Measurements from ENCODE around the gene GJA9. TPM values are rescaled to one million over a fixed set of nuclear protein-coding genes. Genes with fewer than 3 reads are reported as not detected.

The GJA9 gene
- total RNA-seq, 2 donors from 2014 or later: not detected

DNA sequence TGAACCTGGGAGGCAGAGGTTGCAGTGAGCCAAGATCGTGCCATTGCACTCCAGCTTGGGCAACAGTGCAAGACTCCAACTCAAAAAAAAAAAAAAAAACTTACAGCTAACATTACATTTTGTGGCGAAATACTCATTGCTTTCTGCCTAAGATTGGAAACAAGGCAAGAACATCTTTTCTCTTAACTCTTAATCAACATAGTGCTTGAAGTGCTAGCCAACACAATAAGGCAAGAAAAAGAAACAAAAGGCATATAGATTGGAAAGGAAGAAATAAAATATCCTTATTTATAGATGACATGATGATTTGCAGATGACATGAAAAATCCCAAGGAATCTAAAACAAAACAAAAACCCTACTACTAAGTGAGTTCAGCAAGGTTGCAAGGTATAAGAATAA is 24.6 kb upstream of the GJA9 start:
- Mint-ChIP-seq H3K27ac (no peak overlapping the region), H3K27me3 (ENCODE audit: insufficient read depth) (no peaks in the 10 kb centered on the region), H3K9me3 (peaks cover 13% of the 10 kb centered on the region), H3K4me3 (no peak overlapping the region), H3K36me3 (ENCODE audit: low read depth) (peaks cover 2% of the 10 kb centered on the region), H3K4me1 (no peaks in the 10 kb centered on the region)
- Histone ChIP-seq H3K27ac (ENCODE audit: low read depth, low read length) (no peak overlapping the region), H3K4me3 (ENCODE audit: low read length) (no peak overlapping the region), H3K4me1 (ENCODE audit: control insufficient read depth, insufficient read depth, low read length) (no peaks in the 10 kb centered on the region), H3K9me3 (ENCODE audit: control insufficient read depth, low read length) (peaks cover 14% of the 10 kb centered on the region), H3K36me3 (ENCODE audit: control insufficient read depth, insufficient read depth, low read length) (no peaks in the 10 kb centered on the region), H3K9ac (ENCODE audit: extremely low read depth, low read length, poor library complexity, severe bottlenecking) (no peak overlapping the region), H3K27me3 (ENCODE audit: control insufficient read depth, insufficient read depth, low read length, poor library complexity, severe bottlenecking) (no peaks in the 10 kb centered on the region)
- 79% methylated on average over 2 of the region's 2 CpGs; no CpG with 5 or more reads in 1 of the 2 experiments for WGBS, 2 experiments (ENCODE audit: insufficient coverage in 1 of 2, insufficient read length in 1 of 2)
- no peak for DNase-seq
- TF ChIP-seq, protein P1, sequence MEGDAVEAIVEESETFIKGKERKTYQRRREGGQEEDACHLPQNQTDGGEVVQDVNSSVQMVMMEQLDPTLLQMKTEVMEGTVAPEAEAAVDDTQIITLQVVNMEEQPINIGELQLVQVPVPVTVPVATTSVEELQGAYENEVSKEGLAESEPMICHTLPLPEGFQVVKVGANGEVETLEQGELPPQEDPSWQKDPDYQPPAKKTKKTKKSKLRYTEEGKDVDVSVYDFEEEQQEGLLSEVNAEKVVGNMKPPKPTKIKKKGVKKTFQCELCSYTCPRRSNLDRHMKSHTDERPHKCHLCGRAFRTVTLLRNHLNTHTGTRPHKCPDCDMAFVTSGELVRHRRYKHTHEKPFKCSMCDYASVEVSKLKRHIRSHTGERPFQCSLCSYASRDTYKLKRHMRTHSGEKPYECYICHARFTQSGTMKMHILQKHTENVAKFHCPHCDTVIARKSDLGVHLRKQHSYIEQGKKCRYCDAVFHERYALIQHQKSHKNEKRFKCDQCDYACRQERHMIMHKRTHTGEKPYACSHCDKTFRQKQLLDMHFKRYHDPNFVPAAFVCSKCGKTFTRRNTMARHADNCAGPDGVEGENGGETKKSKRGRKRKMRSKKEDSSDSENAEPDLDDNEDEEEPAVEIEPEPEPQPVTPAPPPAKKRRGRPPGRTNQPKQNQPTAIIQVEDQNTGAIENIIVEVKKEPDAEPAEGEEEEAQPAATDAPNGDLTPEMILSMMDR (conservative IDR thresholded peaks at IDR 0.05): no peak

DNA sequence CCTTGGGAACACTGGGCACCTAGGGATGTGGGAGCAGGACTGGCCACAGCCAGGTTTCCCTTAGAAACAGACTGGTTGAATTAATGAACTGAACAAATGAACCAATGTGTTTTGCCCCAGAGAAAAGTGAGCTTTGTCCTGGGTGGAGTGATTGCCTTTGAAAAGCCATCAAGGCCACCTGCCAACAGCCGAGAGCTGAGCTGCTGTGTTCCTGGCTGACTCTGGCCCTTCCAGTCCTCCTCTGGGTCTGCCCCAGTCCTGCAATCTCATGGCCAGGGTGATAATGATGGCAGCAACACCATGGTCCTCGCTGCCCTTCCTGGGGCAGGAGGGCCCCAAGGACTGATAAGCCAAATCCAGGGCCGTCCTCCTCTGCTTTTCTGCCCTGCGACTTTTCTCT is 18.2 kb upstream of the GJA9 start:
- 90 to 100% methylated on average over 2 to 4 of the region's 4 CpGs for WGBS, 2 experiments (ENCODE audit: insufficient coverage in 1 of 2, insufficient read length in 1 of 2)
- no peaks in the 10 kb centered on the region for H3K9me3 Mint-ChIP-seq
- H3K9me3 ChIP-seq (ENCODE audit: control insufficient read depth, low read length): no peaks in the 10 kb centered on the region
- no peaks in the 10 kb centered on the region for H3K27me3 Mint-ChIP-seq (ENCODE audit: insufficient read depth)
- H3K27ac ChIP-seq (ENCODE audit: low read depth, low read length): no peak overlapping the region
- TF ChIP-seq, protein P1 (conservative IDR thresholded peaks at IDR 0.05): no peak
- H3K4me3 ChIP-seq (ENCODE audit: low read length): no peak overlapping the region
- no peak overlapping the region for H3K27ac Mint-ChIP-seq
- H3K4me3 Mint-ChIP-seq: no peak overlapping the region
- no peaks in the 10 kb centered on the region for H3K4me1 ChIP-seq (ENCODE audit: control insufficient read depth, insufficient read depth, low read length)
- no peaks in the 10 kb centered on the region for H3K36me3 Mint-ChIP-seq (ENCODE audit: low read depth)
- no peaks in the 10 kb centered on the region for H3K27me3 ChIP-seq (ENCODE audit: control insufficient read depth, insufficient read depth, low read length, poor library complexity, severe bottlenecking)
- H3K36me3 ChIP-seq (ENCODE audit: control insufficient read depth, insufficient read depth, low read length): no peaks in the 10 kb centered on the region
- peaks cover 6% of the 10 kb centered on the region for H3K4me1 Mint-ChIP-seq
- no peak overlapping the region for H3K9ac ChIP-seq (ENCODE audit: extremely low read depth, low read length, poor library complexity, severe bottlenecking)
- DNase-seq: no peak

- Histone ChIP-seq H3K4me3 (ENCODE audit: low read length) (no peak overlapping the region), H3K36me3 (ENCODE audit: control insufficient read depth, insufficient read depth, low read length) (no peaks in the 10 kb centered on the region), H3K9ac (ENCODE audit: extremely low read depth, low read length, poor library complexity, severe bottlenecking) (no peak overlapping the region), H3K4me1 (ENCODE audit: control insufficient read depth, insufficient read depth, low read length) (no peaks in the 10 kb centered on the region), H3K9me3 (ENCODE audit: control insufficient read depth, low read length) (no peaks in the 10 kb centered on the region), H3K27ac (ENCODE audit: low read depth, low read length) (no peak overlapping the region), H3K27me3 (ENCODE audit: control insufficient read depth, insufficient read depth, low read length, poor library complexity, severe bottlenecking) (no peaks in the 10 kb centered on the region)
- Mint-ChIP-seq H3K27me3 (ENCODE audit: insufficient read depth) (no peaks in the 10 kb centered on the region), H3K4me1 (peaks cover 6% of the 10 kb centered on the region), H3K4me3 (no peak overlapping the region), H3K36me3 (ENCODE audit: low read depth) (no peaks in the 10 kb centered on the region), H3K9me3 (no peaks in the 10 kb centered on the region), H3K27ac (no peak overlapping the region)
- no peak for DNase-seq
- TF ChIP-seq, protein P1 (conservative IDR thresholded peaks at IDR 0.05): no peak
These were observed 17.4 kb upstream of the GJA9 start for GRCh38 chr1:38898653-38899230.
